DOHH2 (cell line): Measurements from ENCODE around the gene RIMBP2.

Experiments
- H3F3A ChIP-seq: fragments of 200-600 bp; sonication (generic), shearing (Covaris generic); 2 replicates; pipeline ENCODE4 v1.6.0; 2016; ENCODE audit warnings: antibody characterized with exemption, mild to moderate bottlenecking; ENCODE audit not compliant: control insufficient read depth, insufficient read depth
- H3K27ac ChIP-seq: fragments of 200-600 bp; sonication (generic); 2 replicates; pipeline ENCODE4 v1.5.1; 2014; ENCODE audit warnings: low read depth, mild to moderate bottlenecking, low read length, moderate library complexity
- H3K27me3 ChIP-seq: fragments of 200-600 bp; sonication (generic); 2 replicates; pipeline ENCODE4 v1.6.1; 2014; ENCODE audit warnings: mild to moderate bottlenecking, low read length, mixed read lengths; ENCODE audit not compliant: control insufficient read depth
- H3K36me3 ChIP-seq: fragments of 200-600 bp; sonication (generic); 2 replicates; pipeline ENCODE4 v1.6.1; 2014; ENCODE audit warnings: mild to moderate bottlenecking, low read length, moderate library complexity, mixed read lengths; ENCODE audit not compliant: control insufficient read depth
- H3K4me1 ChIP-seq: fragments of 200-600 bp; sonication (generic); 2 replicates; pipeline ENCODE4 v1.6.1; 2014; ENCODE audit warnings: mild to moderate bottlenecking, low read length, mixed read lengths; ENCODE audit not compliant: control insufficient read depth
- H3K4me2 ChIP-seq: fragments of 200-600 bp; sonication (generic); 2 replicates; pipeline ENCODE4 v1.6.0; 2014; ENCODE audit warnings: mild to moderate bottlenecking, low read length, moderate library complexity
- H3K4me3 ChIP-seq: fragments of 200-600 bp; sonication (generic); 2 replicates; pipeline ENCODE4 v1.5.1; 2014; ENCODE audit warnings: mild to moderate bottlenecking, low read length, mixed read lengths
- H3K79me2 ChIP-seq: fragments of 200-600 bp; sonication (generic); 2 replicates; pipeline ENCODE4 v1.6.1; 2014; ENCODE audit warnings: mild to moderate bottlenecking, low read length, mixed read lengths; ENCODE audit not compliant: control insufficient read depth
- H3K9me2 ChIP-seq: fragments of 200-600 bp; sonication (generic); replicated peaks from 2 replicates; pipeline ENCODE4 v1.6.1; 2014; ENCODE audit warnings: mild to moderate bottlenecking, low read length, mixed read lengths; ENCODE audit not compliant: control insufficient read depth
- H3K9me3 ChIP-seq: fragments of 200-600 bp; sonication (generic); 2 replicates; pipeline ENCODE4 v1.6.1; 2014; ENCODE audit warnings: antibody characterized with exemption, low read length, mixed read lengths; ENCODE audit not compliant: control insufficient read depth, insufficient read depth
- H4K20me1 ChIP-seq: fragments of 200-600 bp; sonication (generic); 2 replicates; pipeline ENCODE4 v1.6.0; 2014; ENCODE audit warnings: low read depth, mild to moderate bottlenecking, antibody characterized with exemption, low read length, moderate library complexity; ENCODE audit not compliant: control insufficient read depth, insufficient read depth
- CTCF ChIP-seq: fragments of 200-600 bp; sonication (generic); IDR thresholded peaks from one replicate; pipeline ENCODE4 v1.5.1; 2014; ENCODE audit warnings: antibody characterized with exemption, mild to moderate bottlenecking, low read depth, low read length; ENCODE audit not compliant: poor library complexity, severe bottlenecking
- EZH2phosphoT487 ChIP-seq: fragments of 200-600 bp; sonication (generic); IDR thresholded peaks from 2 replicates; pipeline ENCODE4 v1.6.1; 2017; ENCODE audit warnings: borderline replicate concordance, mild to moderate bottlenecking, antibody characterized with exemption, low read length, moderate library complexity, mixed read lengths

RIMBP2 gene

GRCh38 chr12:130714591-130715149 lies 1.4 kb downstream of the RIMBP2 start:
- peaks cover 47% of the 10 kb centered on the region for H3K27me3 ChIP-seq
- H3K79me2 ChIP-seq, result no peaks in the 10 kb centered on the region
- no peak overlapping the region for H3K4me3 ChIP-seq
- H3K27ac ChIP-seq, result no peak overlapping the region
- no peak overlapping the region for H3K4me2 ChIP-seq
- H3K36me3 ChIP-seq, result no peaks in the 10 kb centered on the region
- H3K9me2 ChIP-seq, result no peaks in the 10 kb centered on the region
- H3K4me1 ChIP-seq, result no peaks in the 10 kb centered on the region
- no peak for TF ChIP-seq CTCF
- no peak for TF ChIP-seq EZH2phosphoT487
- no peaks in the 10 kb centered on the region for H4K20me1 ChIP-seq
- H3K9me3 ChIP-seq, result no peaks in the 10 kb centered on the region
- H3F3A ChIP-seq, result no peaks in the 10 kb centered on the region

- H3K9me2 ChIP-seq, result no peaks in the 10 kb centered on the region
- H3F3A ChIP-seq, result no peaks in the 10 kb centered on the region
- H3K79me2 ChIP-seq, result no peaks in the 10 kb centered on the region
- TF ChIP-seq CTCF, result no peak
- TF ChIP-seq EZH2phosphoT487, result no peak
- no peaks in the 10 kb centered on the region for H3K9me3 ChIP-seq
- H3K27me3 ChIP-seq, result peaks cover 47% of the 10 kb centered on the region
- H3K4me3 ChIP-seq, result no peak overlapping the region
- no peak overlapping the region for H3K4me2 ChIP-seq
- H3K4me1 ChIP-seq, result no peaks in the 10 kb centered on the region
- no peaks in the 10 kb centered on the region for H3K36me3 ChIP-seq
- no peaks in the 10 kb centered on the region for H4K20me1 ChIP-seq
- no peak overlapping the region for H3K27ac ChIP-seq
These were observed 2.0 kb downstream of the RIMBP2 start for GRCh38 chr12:130714091-130714590.

- Histone ChIP-seq H3K27me3 (peaks cover 47% of the 10 kb centered on the region), H3K4me2 (no peak overlapping the region), H4K20me1 (no peaks in the 10 kb centered on the region), H3K4me3 (no peak overlapping the region), H3F3A (no peaks in the 10 kb centered on the region), H3K79me2 (no peaks in the 10 kb centered on the region), H3K9me2 (no peaks in the 10 kb centered on the region), H3K27ac (no peak overlapping the region), H3K9me3 (no peaks in the 10 kb centered on the region), H3K36me3 (no peaks in the 10 kb centered on the region), H3K4me1 (no peaks in the 10 kb centered on the region)
- no peak for TF ChIP-seq CTCF
- no peak for TF ChIP-seq EZH2phosphoT487
These were observed 2.5 kb downstream of the RIMBP2 start for GRCh38 chr12:130713581-130713991.
